Skin epidermis (tissue), 12 donors: ENCODE measurements around the gene FOXD4L1.
A peak's percentile ranks its signal among the peaks of the same experiment; 100 is the strongest.
"Not testable (repeated sequence)": the region's sequence is repeated elsewhere in the genome, so short reads cannot be mapped to it uniquely, and the experiment has no call there.

Source experiments
- H3K27ac ChIP-seq, 21 experiments: fragments of 200-600 bp; sonication (generic) in 11 of 21; one replicate each; pipeline ENCODE4 v1.5.0; 2020; ENCODE audit warnings: mild to moderate bottlenecking in 3 of 21, inconsistent platforms in 2 of 21, moderate library complexity in 2 of 21
- H3K4me3 ChIP-seq, 7 experiments: fragments of 200-600 bp; sonication (generic) in 2 of 7; one replicate each; pipeline ENCODE4 v1.5.0; 2020; ENCODE audit warnings: inconsistent platforms in 2 of 7, mild to moderate bottlenecking in 2 of 7, moderate library complexity in 1 of 7

Gene FOXD4L1

GRCh38 chr2:113498365-113498764 lies at the start of gene FOXD4L1:
Gene FOXD4L1, plus strand, starts transcription at chr2:113498665. Its CDS starts 592 bp downstream, at chr2:113499257.
- not testable (repeated sequence) for H3K27ac ChIP-seq, H3K4me3 ChIP-seq

GRCh38 chr2:113465770-113466169 lies 32.7 kb upstream of the FOXD4L1 start:
- H3K4me3 ChIP-seq, H3K27ac ChIP-seq: not testable (repeated sequence)

DNA sequence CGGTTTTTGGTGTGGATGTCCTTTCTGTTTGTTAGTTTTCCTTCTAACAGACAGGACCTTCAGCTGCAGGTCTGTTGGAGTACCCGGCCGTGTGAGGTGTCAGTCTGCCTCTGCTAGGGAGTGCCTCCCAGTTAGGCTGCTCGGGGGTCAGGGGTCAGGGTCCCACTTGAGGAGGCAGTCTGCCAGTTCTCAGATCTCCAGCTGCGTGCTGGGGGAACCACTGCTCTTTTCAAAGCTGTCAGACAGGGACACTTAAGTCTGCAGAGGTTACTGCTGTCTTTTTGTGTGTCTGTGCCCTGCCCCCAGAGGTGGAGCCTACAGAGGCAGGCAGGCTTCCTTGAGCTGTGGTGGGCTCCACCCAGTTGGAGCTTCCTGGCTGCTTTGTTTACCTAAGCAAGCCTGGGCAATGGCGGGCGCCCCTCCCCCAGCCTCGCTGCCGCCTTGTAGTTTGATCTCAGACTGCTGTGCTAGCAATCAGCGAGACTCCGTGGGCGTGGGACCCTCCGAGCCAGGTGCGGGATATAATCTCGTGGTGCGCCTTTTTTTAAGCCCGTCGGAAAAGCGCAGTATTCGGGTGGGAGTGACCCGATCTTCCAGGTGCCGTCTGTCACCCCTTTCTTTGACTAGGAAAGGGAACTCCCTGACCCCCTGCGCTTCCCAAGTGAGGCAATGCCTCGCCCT lies 21.6 kb upstream of the FOXD4L1 start:
- not testable (repeated sequence) for H3K27ac ChIP-seq, H3K4me3 ChIP-seq

- H3K27ac ChIP-seq: not testable (repeated sequence)
Measured at GRCh38 chr2:113496527-113496926, 1.9 kb upstream of the FOXD4L1 start.

GRCh38 chr2:113499019-113499885 lies 787 bp downstream of the FOXD4L1 start:
- not testable (repeated sequence) for H3K4me3 ChIP-seq, H3K27ac ChIP-seq

More at GRCh38 chr2:113496527-113496926, 1.9 kb upstream of the FOXD4L1 start:
- not testable (repeated sequence) for H3K4me3 ChIP-seq

DNA sequence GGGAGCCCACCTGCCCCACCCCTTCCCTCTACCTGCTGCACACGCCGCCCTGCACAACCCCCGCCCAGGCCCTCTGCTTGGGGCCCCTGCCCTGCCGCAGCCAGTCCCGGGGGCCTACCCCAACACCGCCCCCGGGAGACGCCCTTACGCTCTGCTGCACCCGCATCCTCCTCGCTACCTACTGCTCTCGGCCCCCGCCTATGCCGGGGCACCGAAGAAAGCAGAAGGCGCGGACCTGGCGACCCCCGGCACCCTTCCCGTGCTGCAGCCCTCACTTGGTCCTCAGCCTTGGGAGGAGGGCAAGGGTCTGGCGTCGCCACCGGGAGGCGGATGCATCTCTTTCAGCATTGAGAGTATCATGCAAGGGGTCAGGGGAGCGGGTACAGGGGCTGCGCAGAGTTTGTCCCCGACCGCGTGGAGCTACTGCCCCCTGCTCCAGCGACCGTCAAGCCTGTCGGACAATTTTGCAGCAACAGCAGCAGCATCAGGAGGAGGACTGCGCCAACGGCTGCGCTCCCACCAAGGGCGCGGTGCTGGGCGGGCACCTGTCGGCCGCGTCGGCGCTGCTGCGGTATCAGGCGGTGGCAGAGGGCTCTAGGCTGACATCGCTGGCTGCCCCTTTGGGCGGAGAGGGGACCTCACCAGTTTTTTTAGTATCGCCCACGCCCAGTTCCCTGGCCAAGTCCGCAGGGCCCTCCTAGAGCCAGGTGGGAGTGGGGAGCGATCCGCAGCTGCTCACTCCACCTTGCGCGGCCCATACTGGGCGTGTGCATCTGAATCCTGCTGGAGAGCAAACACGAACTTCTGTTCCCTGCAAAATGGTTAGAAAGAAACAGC lies 1.6 kb downstream of the FOXD4L1 start:
- H3K27ac ChIP-seq, H3K4me3 ChIP-seq: not testable (repeated sequence)

DNA sequence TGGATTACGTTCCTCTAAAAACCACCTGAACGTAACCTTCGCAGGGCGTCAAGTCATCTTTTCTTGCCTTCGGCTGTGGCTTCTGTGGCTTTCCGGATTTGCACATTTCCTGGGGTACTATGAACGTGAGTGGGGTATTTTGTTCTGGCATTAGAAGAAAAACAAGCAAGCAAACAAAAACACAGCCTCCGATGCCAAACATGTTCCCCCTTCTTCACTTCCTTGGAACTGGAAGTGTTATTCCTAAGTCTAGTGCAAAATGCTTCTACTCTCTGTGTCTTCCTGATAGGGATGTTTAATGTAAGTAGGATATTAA lies 2.2 kb downstream of the FOXD4L1 start:
- H3K27ac ChIP-seq, H3K4me3 ChIP-seq: not testable (repeated sequence)

DNA sequence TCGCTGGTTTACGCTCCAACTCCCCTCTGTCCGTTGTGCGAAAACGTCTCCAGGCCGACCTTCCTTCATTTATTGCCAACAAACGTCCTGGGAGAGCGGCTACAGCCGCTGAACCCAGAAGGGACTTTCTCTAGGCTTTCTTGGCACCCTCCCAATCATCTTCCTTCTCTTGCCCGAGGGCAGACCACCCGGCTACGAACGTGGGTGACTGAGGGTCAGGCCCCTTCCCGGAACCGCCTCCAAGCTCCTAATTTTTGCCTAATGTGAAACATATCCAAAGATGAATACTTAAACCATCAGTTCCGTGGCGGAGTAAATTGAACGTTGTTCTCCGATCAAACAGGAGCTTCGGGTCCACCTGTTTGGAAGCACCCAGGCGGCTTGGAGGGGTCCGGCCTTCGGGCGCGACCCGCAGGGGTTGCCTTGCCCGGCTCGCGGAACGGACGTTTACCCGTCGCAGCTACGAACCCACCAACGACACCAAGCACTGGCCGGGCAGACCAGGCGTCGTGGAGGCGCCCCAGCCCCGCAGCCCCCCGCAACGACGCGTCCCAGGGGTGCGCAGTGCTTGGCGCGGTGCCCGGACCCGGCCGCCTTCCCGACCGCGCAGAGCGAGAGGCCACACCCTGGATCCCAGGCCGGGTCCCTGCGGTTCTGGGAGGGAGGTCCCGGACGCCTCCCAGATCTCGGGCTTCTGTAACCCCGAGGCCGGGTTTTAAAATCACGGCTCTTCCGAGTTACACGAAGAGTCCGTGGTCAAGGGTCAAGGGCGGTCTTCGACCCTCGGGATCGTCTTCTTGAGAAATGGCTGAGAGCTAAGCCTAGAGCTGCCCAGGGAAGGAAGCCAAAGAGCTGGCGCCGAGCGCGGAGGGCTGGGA lies 4.0 kb downstream of the FOXD4L1 start:
- not testable (repeated sequence) for H3K27ac ChIP-seq
- peak overlapping the region in 6 of 7 experiments; percentile 23 to 50 (median 36) for H3K4me3 ChIP-seq

DNA sequence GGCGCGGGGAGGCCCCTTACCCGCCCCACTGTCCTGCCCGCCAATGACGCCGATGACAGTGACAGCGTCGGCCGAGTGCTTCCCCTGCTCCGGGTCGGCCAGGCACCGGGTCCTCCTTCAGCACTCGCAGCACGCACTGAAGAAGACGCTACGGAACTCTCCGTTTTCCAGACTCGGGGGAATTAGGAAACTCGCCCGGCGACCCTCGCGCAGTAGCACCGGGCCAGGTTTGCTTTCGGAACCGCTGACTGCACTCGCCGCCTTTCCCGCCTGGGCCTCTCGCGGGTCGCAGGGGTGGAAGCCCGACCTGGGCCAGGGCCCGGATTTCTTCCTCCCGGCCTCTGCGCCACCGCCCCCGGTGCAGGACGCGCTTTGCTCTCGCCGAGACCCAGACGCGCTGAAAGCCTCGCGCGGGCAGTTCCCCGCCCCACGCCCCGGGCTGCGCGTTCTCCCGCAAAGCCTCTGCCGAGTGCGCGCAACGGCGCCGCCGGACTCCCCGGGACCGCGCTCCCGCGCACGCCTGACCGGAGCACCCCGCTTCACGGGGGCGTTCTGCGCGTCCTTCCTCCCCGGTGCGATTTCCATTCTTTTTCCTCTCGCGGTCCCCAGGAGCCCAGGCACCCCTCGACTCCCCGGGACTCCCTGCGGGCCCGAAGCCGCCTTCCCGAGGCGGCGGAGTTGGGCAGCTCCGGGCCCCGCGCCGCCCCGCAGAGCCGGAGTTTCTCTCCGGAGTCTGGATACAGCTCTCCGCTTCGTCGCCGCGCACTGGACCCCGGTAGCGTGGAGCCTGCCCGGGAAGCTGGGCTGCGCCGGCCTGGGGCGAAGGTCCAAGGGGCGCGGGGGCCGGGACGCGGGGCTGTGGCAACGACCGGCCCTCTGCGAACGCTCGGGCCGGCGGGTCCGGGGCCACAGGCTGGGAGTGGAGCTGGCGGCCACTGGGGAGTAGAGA lies 4.9 kb downstream of the FOXD4L1 start:
- H3K4me3 ChIP-seq: peak overlapping the region in 6 of 7 experiments; percentile 23 to 50 (median 36)

GRCh38 chr2:113504081-113504480 lies 5.6 kb downstream of the FOXD4L1 start:
- H3K27ac ChIP-seq, H3K4me3 ChIP-seq: not testable (repeated sequence)

More for the DNA sequence above, 4.9 kb downstream of the FOXD4L1 start:
- H3K27ac ChIP-seq: not testable (repeated sequence)

DNA sequence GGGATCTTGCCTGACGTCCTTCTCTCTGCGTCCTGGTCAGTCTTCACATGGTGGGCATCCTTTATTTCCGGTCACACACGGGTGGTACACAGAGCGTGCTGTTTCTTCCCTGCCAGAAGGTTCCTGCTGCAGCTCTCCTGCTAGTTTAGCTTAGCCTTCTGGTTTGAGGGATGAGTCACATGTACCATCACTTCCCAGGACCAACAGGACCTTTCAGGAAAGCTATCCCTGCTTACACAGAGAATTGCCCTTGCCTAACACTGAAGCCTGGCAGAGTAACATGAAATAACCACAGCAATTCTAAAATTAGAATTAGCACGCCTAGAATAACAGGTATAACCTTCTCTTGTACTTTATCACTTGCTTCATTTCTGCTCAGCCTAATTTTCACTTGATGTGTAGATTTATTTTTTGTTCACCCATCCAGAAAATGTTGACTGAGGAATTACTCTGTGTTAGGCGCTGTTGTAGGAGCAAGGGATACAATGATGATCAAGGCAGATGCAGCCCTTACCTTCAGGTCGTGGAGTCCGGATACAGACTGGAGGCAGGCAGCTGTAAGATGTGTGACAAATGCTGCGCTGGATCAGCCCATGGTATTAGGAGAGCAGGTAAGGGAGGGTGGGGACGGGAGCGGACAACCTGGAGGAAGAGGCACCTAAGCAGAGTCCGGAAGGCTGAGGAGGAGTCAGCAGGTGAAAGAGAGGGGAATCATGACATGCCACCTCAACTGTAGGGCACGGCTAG lies 9.1 kb downstream of the FOXD4L1 start:
- H3K4me3 ChIP-seq, H3K27ac ChIP-seq: not testable (repeated sequence)

- not testable (repeated sequence) for H3K4me3 ChIP-seq, H3K27ac ChIP-seq
Measured at GRCh38 chr2:113508187-113508586, 9.7 kb downstream of the FOXD4L1 start.

GRCh38 chr2:113510913-113511312 lies 12.4 kb downstream of the FOXD4L1 start:
- not testable (repeated sequence) for H3K27ac ChIP-seq, H3K4me3 ChIP-seq

DNA sequence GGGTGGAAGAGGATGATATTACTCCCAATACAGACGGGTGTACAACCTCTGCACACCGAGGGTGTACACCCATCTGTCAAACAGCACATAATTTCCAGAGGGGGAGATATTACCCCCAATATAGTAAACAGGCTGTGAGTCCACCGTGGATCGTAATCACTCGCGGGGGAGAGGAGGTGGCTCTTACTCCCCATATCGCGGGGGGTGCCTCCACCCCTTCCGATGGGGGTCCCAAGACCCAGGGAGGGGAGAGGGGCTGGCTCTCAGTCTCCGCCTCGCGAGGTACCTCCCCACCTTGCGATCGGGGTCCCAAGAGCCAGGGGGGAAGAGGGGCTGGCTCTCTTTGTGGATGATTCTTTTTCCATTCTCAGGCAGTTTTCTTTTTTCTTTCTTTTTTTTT lies 13.4 kb downstream of the FOXD4L1 start:
- not testable (repeated sequence) for H3K4me3 ChIP-seq, H3K27ac ChIP-seq

GRCh38 chr2:113515457-113515856 lies 17.0 kb downstream of the FOXD4L1 start:
- not testable (repeated sequence) for H3K4me3 ChIP-seq, H3K27ac ChIP-seq

- not testable (repeated sequence) for H3K27ac ChIP-seq, H3K4me3 ChIP-seq
Measured at GRCh38 chr2:113515995-113516394, 17.5 kb downstream of the FOXD4L1 start.

DNA sequence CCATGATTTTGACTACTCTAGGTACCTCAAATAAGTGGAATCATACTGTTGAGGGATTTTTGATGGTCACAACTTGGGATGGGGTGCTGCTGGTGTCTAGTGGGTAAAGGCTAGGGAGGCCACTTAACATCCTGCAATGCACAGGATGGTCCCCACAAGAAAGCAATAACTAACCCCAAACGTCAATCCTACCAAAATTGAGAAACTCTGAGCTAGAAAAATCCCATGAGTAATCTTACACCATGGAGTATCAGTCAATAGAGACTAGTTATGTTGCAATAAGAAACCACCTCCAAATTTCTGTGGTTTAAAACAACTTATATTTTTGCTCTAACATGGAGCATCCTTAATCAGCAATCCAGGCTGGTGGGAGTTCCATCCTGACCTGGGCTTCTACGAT lies 18.6 kb downstream of the FOXD4L1 start:
- not testable (repeated sequence) for H3K27ac ChIP-seq, H3K4me3 ChIP-seq

GRCh38 chr2:113520837-113521236 lies 22.4 kb downstream of the FOXD4L1 start:
- not testable (repeated sequence) for H3K27ac ChIP-seq, H3K4me3 ChIP-seq
